NOMO-1 treated with dmso at 0.1 percent for 144 hours (cell line): Measurements from ENCODE around the gene HRG.

Source experiments
- DNase-seq: peaks from one replicate; lab custom pipeline; 2025; ENCODE audit not compliant: unreplicated experiment; lab: John Stamatoyannopoulos, UW

The HRG gene

GRCh38 chr3:186638259-186638658, 27.6 kb upstream of the HRG start:
- DNase-seq = no peak

- no peak for DNase-seq
Measured at GRCh38 chr3:186639778-186640472, 25.9 kb upstream of the HRG start, which contains the start of gene FETUB. TSS of gene FETUB (plus strand) at chr3:186640399. CDS start at chr3:186640461, 62 bp downstream.

- DNase-seq = no peak
Measured at GRCh38 chr3:186640473-186640818, 25.4 kb upstream of the HRG start.

GRCh38 chr3:186640929-186641328, 24.9 kb upstream of the HRG start:
- no peak for DNase-seq

GRCh38 chr3:186642014-186642413, 23.8 kb upstream of the HRG start:
- DNase-seq = no peak

- no peak for DNase-seq
Measured at GRCh38 chr3:186643493-186643892, 22.3 kb upstream of the HRG start.

- no peak for DNase-seq
Measured at GRCh38 chr3:186644683-186645082, 21.1 kb upstream of the HRG start.

- DNase-seq = no peak
Measured at GRCh38 chr3:186646106-186646505, 19.7 kb upstream of the HRG start.

GRCh38 chr3:186646841-186647240, 19.0 kb upstream of the HRG start:
- no peak for DNase-seq

- no peak for DNase-seq
Measured at GRCh38 chr3:186648851-186649250, 17.0 kb upstream of the HRG start.

- DNase-seq = no peak
Measured at GRCh38 chr3:186651678-186652215, 14.1 kb upstream of the HRG start.

GRCh38 chr3:186653080-186653707, 12.6 kb upstream of the HRG start:
- no peak for DNase-seq

- DNase-seq = no peak
Measured at GRCh38 chr3:186653984-186654383, 11.8 kb upstream of the HRG start.

- DNase-seq = no peak
Measured at GRCh38 chr3:186663361-186664118, 2.3 kb upstream of the HRG start.

GRCh38 chr3:186664119-186664495, 1.7 kb upstream of the HRG start:
- DNase-seq = no peak

- DNase-seq = no peak
Measured at GRCh38 chr3:186664506-186664905, 1.3 kb upstream of the HRG start.

- no peak for DNase-seq
Measured at GRCh38 chr3:186668426-186668825, 2.6 kb downstream of the HRG start.

GRCh38 chr3:186669378-186670084, 3.7 kb downstream of the HRG start:
- DNase-seq = no peak

GRCh38 chr3:186670155-186670554, 4.3 kb downstream of the HRG start:
- no peak for DNase-seq

- DNase-seq = no peak
Measured at GRCh38 chr3:186671051-186671450, 5.2 kb downstream of the HRG start.

- DNase-seq = no peak
Measured at GRCh38 chr3:186678604-186679003, 12.8 kb downstream of the HRG start.
